Thyroid gland (tissue), 4 donors: ENCODE data around the gene CFAP410. TPM values are rescaled to one million over a fixed set of nuclear protein-coding genes. Genes with fewer than 3 reads are reported as not detected.

ENCODE experiments used
- DNase-seq, 2 donors: peaks; one replicate each; pipeline ENCODE4 v3.0.0-alpha.2; 2019
- H3K27ac ChIP-seq, 3 donors: fragments of 200-600 bp; sonication (generic); 1 replicate in 2 of 3; 2 replicates in 1 of 3; pipeline ENCODE4 v1.5.1; 2016 to 2019; ENCODE audit warnings: mild to moderate bottlenecking in 1 of 3, moderate library complexity in 1 of 3
- H3K27me3 ChIP-seq: fragments of 200-600 bp; sonication (generic); one replicate; pipeline ENCODE4 v1.5.1; 2019
- H3K36me3 ChIP-seq, 2 donors: fragments of 200-600 bp; sonication (generic); one replicate each; pipeline ENCODE4 v1.5.1; 2016 to 2019
- H3K4me1 ChIP-seq, 2 donors: fragments of 200-600 bp; sonication (generic); one replicate each; pipeline ENCODE4 v1.5.1; 2017 to 2019
- H3K4me3 ChIP-seq, 3 donors: fragments of 200-600 bp; sonication (generic); replicated peaks in 1 of 3; 1 replicate in 2 of 3; 2 replicates in 1 of 3; pipeline ENCODE4 v1.5.1; 2016; ENCODE audit warnings: mild to moderate bottlenecking in 1 of 3
- H3K9me3 ChIP-seq: fragments of 200-600 bp; sonication (generic); one replicate; pipeline ENCODE4 v1.5.1; 2017
- POLR2A ChIP-seq, 2 donors: fragments of 450-650 bp; IDR thresholded peaks; one replicate each; pipeline ENCODE4 v1.6.1; 2017; ENCODE audit warnings: antibody characterized with exemption in 2 of 2, mild to moderate bottlenecking in 2 of 2, moderate library complexity in 1 of 2
- WGBS, 2 donors: methylation state at CpG; one replicate each; pipeline ENCODE4 v1.1.5; 2017; 5-methylcytosine and 5-hydroxymethylcytosine counted together
- intact Hi-C: fragments of 100-400 bp; cut with DNase I; formaldehyde crosslinking; loops from one replicate; pipeline ENCODE4 v1.15.1; 2023
- total RNA-seq, 4 donors: library from RNA; depleted of rRNA; stranded (reverse); fragments of >200 nt; gene quantifications; one replicate each; pipeline ENCODE4 v1.2.3, GENCODE V29; 2016
- TF ChIP-seq, protein P1 (sequence below), 6 experiments: fragments of 200-600 bp in 3 of 6; fragments of 450-650 bp in 3 of 6; sonication (generic) in 3 of 6; IDR thresholded peaks; one replicate each; pipeline ENCODE4 v1.5.1; 2016 to 2019; ENCODE audit warnings: antibody characterized with exemption in 6 of 6, mild to moderate bottlenecking in 2 of 6, inconsistent platforms in 1 of 6, moderate library complexity in 1 of 6

CFAP410 gene
- total RNA-seq, 4 donors from 2014 or later, result 55.2 to 93.4 (median 64.1) TPM

DNA sequence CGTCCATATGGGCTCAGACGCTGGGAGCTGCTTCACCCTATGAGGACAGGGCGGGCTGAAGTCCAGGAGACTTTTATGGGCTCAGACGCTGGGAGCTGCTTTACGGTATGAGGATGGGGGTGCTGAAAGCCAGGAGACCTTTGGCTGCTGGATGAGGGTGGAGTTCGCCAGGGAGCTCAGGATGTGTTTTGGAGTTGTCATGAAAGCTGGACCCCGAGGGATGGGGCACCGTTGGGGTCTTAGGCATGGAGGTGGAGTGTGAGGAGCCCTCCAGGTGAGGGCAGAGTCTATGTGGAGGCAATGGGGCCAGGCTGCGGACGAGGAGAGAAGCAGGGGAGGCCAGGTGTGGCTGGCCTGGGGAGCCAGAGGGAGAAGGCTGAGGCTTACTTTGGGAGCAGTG is 41.7 kb upstream of the CFAP410 start:
- Histone ChIP-seq H3K9me3 (no peaks in the 10 kb centered on the region), H3K27me3 (no peaks in the 10 kb centered on the region), H3K36me3 (no peaks in the 10 kb centered on the region), H3K4me1 (no peaks in the 10 kb centered on the region), H3K4me3 (no peak overlapping the region), H3K27ac (no peak overlapping the region)
- no peak for TF ChIP-seq POLR2A (IDR thresholded peaks at IDR 0.05)
- TF ChIP-seq, protein P1, sequence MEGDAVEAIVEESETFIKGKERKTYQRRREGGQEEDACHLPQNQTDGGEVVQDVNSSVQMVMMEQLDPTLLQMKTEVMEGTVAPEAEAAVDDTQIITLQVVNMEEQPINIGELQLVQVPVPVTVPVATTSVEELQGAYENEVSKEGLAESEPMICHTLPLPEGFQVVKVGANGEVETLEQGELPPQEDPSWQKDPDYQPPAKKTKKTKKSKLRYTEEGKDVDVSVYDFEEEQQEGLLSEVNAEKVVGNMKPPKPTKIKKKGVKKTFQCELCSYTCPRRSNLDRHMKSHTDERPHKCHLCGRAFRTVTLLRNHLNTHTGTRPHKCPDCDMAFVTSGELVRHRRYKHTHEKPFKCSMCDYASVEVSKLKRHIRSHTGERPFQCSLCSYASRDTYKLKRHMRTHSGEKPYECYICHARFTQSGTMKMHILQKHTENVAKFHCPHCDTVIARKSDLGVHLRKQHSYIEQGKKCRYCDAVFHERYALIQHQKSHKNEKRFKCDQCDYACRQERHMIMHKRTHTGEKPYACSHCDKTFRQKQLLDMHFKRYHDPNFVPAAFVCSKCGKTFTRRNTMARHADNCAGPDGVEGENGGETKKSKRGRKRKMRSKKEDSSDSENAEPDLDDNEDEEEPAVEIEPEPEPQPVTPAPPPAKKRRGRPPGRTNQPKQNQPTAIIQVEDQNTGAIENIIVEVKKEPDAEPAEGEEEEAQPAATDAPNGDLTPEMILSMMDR (IDR thresholded peaks at IDR 0.05), result no peak
- no peak for DNase-seq
- 82 to 83% methylated on average over 10 of the region's 10 CpGs for WGBS, 2 donors
- intact Hi-C loops, result no loop called here

DNA sequence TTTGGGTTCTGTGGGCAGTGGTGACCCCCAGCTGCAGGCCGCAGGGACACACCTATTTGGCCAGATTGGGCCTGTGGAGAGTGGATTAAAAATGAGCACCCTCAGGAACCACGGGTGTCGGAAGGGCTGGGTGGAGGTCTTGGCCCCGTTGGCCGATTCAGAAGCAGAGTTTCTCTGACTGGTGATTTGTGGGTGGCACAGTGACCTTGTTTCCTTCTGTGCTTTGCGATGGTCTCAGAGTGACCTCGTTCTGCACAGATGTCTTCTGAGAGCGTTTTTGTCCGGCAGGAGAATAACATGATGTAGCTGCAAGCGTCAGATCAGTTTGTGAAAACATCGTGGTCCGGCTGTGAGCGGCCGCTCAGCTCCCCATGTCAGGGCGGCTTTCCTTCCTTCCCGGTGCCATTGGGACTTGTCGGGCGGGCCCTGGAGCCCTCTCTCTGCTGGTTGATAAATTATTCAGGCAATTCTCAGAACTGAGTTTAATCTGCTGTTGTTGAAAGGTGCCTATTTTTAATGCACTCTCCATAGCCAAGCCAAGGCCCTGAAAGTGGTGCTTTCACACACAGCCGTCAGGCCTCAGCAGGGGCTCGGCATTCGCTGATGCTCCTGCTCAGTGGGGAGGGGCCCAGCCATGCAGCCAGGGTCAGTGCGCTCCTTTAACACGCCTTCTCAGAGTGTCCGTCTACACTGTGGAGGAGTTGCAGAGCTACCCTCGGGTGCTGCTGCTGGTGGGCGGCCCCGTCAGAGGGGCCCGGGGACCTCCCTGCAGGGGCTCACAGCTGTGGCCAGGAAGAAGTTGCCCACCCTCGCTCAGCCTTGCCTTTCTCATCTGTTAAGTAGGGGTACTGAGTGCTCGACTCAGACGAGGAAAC is 41.0 kb upstream of the CFAP410 start:
- 54 to 57% methylated on average over 13 to 30 of the region's 31 CpGs for WGBS, 2 donors
- DNase-seq, result no peak
- Histone ChIP-seq H3K36me3 (no peaks in the 10 kb centered on the region), H3K27me3 (no peaks in the 10 kb centered on the region), H3K4me3 (no peak overlapping the region), H3K27ac (no peak overlapping the region), H3K4me1 (no peaks in the 10 kb centered on the region), H3K9me3 (no peaks in the 10 kb centered on the region)
- intact Hi-C loops, result no loop called here
- no peak for TF ChIP-seq POLR2A (IDR thresholded peaks at IDR 0.05)
- TF ChIP-seq, protein P1 (IDR thresholded peaks at IDR 0.05), result no peak

DNA sequence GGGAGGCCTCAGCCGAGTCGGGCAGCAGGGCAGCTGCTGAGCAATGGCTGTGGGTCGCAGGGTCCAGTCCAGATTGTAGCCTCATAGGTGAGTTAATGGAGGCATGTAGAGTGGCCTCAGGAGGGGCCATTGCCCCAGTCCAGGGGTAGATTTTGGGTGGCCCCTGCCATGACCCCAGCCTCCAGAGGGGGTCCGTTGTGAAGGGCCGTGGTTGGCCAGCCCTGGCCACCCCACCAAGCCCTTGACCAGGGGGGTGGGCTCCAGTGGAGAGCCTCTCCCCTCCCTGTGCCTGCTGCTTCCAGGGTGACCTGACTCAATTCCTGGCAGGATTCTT is 40.3 kb upstream of the CFAP410 start:
- TF ChIP-seq, protein P1 (IDR thresholded peaks at IDR 0.05), result no peak
- no peaks in the 10 kb centered on the region for H3K27me3 ChIP-seq
- intact Hi-C loops, result no loop called here
- no peaks in the 10 kb centered on the region for H3K9me3 ChIP-seq
- no peak for DNase-seq
- H3K27ac ChIP-seq, result no peak overlapping the region
- 88 to 95% methylated on average over 5 of the region's 5 CpGs for WGBS, 2 donors
- H3K36me3 ChIP-seq, result no peaks in the 10 kb centered on the region
- H3K4me1 ChIP-seq, result no peaks in the 10 kb centered on the region
- H3K4me3 ChIP-seq, result no peak overlapping the region

DNA sequence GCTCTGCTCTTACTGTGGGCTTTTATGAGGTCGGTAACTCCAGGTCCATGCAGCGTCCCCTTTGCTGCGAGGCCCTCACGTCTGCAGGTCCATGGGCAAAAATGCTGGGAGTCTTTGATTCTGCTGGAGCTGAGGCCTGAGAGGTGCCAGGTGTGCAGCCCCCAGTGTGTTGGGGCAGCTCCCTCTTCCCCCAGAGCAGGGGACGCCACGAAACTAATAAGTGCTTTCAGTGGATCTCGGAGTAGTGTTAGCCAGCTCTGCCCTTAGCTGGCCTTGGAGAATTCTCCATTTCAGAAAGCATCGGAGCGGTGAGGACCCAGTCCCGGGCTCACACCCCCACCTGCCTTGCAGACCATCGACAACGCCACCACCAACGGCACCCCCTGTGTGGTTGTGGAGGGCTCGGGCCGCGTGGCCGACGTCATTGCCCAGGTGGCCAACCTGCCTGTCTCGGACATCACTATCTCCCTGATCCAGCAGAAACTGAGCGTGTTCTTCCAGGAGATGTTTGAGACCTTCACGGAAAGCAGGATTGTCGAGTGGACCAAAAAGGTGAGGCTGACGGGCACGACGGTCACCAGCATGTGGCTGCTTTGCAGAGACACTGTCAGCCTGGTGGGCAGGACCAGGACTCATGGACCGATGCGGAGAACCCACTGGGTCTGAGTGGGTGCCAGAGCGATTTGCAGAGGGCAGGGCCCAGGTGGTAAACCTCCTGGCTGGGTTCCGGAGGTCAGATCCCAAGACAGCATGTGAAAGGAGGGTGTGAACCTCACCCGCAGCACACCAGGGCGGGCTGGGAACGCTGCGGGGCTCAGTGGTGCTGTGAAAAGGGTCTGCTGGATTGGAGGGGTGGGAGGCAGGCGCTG is 39.7 kb upstream of the CFAP410 start:
- Histone ChIP-seq H3K27ac (no peak overlapping the region), H3K36me3 (no peaks in the 10 kb centered on the region), H3K27me3 (no peaks in the 10 kb centered on the region), H3K4me1 (no peaks in the 10 kb centered on the region), H3K4me3 (no peak overlapping the region), H3K9me3 (no peaks in the 10 kb centered on the region)
- intact Hi-C loops, result no loop called here
- DNase-seq, result no peak
- 91 to 92% methylated on average over 30 to 32 of the region's 34 CpGs for WGBS, 2 donors
- TF ChIP-seq, protein P1 (IDR thresholded peaks at IDR 0.05), result no peak
- no peak for TF ChIP-seq POLR2A (IDR thresholded peaks at IDR 0.05)
